ENCODE results near the gene CDKAL1. TPM values are rescaled to one million over a fixed set of nuclear protein-coding genes. Genes with fewer than 3 reads are reported as not detected.

The CDKAL1 gene
- total and polyA plus RNA-seq, 9 of the 15 experiments (the other 6 are each of a cell fraction or from before 2014, with no cell fraction given): 11.2 to 36.3 (median 20.1) TPM

GRCh38 chr6:20698675-20699074, 164.4 kb downstream of the CDKAL1 start:
- no peak overlapping the region for H3K4me3 ChIP-seq
- no peak for TF ChIP-seq ZMIZ1 (IDR thresholded peaks at IDR 0.05; ENCODE audit: low read depth in 2 of 2, low read length in 2 of 2)
- TF ChIP-seq PML (IDR thresholded peaks at IDR 0.05; ENCODE audit: low read length): no peak
- no peak for TF ChIP-seq ZFPM2 (CRISPR knock-in tag; IDR thresholded peaks at IDR 0.05)
- TF ChIP-seq RBM25 (IDR thresholded peaks at IDR 0.05; ENCODE audit: low read depth, low read length, severe bottlenecking): no peak
- TF ChIP-seq YBX1 (IDR thresholded peaks at IDR 0.05): no peak
- no peak overlapping the region for H2AFZ ChIP-seq (ENCODE audit: low read depth, low read length)
- no peaks in the 10 kb centered on the region for H3K9me3 ChIP-seq (replicated peaks; ENCODE audit: control insufficient read depth, insufficient read depth, low read depth, low read length)
- H3K79me2 ChIP-seq (ENCODE audit: control insufficient read depth, insufficient read depth, low read length): no peaks in the 10 kb centered on the region; the same call in 2 of the 3 replicates
- no peaks in the 10 kb centered on the region for H4K20me1 ChIP-seq (replicated peaks; ENCODE audit: control insufficient read depth, insufficient read depth, low read length)
- CTCF ChIA-PET (ENCODE audit: low intra/inter-chr PET ratio): no interaction called here
- ATAC-seq (no peak), DNase-seq (ENCODE audit: extremely low read depth in 1 of 4, low spot score in 3 of 4) (no peak), FAIRE-seq (no peak)
- H3K27me3 ChIP-seq (ENCODE audit: control insufficient read depth in 2 of 2, insufficient read depth in 2 of 2, low read length in 2 of 2): no peaks in the 10 kb centered on the region
- H3K27ac ChIP-seq (ENCODE audit: extremely low read depth, low read depth, low read length): no peak overlapping the region
- POLR2A ChIA-PET: interaction anchor here (1.0 kb wide), 1 partner anchor 20 kb away, joined by 3 read pairs; no protein-coding TSS in a partner anchor
- peaks cover 5 to 9% of the 10 kb centered on the region in 2 experiments; a peak in 3 of 5 replicates for H3K4me1 ChIP-seq (replicated peaks in 1 of 2; ENCODE audit: control insufficient read depth in 2 of 2, insufficient read depth in 2 of 2, low read length in 2 of 2)
- WGBS (ENCODE audit: insufficient coverage, low coverage, missing lambda C conversion rate): 29% methylated on average over 1 of the region's 1 CpG
- in situ Hi-C loops (cut with MboI): no loop called here
- no TSS peak for BruUV-seq (replicated peaks)
- no peaks in the 10 kb centered on the region for H3K36me3 ChIP-seq (ENCODE audit: control insufficient read depth, insufficient read depth, low read length)
- no peak overlapping the region for H3K9ac ChIP-seq (ENCODE audit: insufficient read depth in 1 of 2, low read depth in 2 of 2, low read length in 2 of 2)
- H3K9me1 ChIP-seq (ENCODE audit: control insufficient read depth, insufficient read depth, low read length): no peaks in the 10 kb centered on the region
- H3K4me2 ChIP-seq (ENCODE audit: insufficient read depth, low read length): no peak overlapping the region
- intact Hi-C loops (cut with micrococcal nuclease): no loop called here

All from K562 (cell line).